Lower leg skin (tissue), 3 donors: ENCODE data around the gene ZMYM4.

Experiments used
- CTCF ChIP-seq, 3 donors: fragments of 450-650 bp; IDR thresholded peaks; one replicate each; pipeline ENCODE4 v1.5.1; 2016; ENCODE audit warnings: antibody characterized with exemption in 3 of 3, mild to moderate bottlenecking in 3 of 3, moderate library complexity in 2 of 3
- POLR2A ChIP-seq, 2 donors: fragments of 450-650 bp; IDR thresholded peaks; one replicate each; pipeline ENCODE4 v1.6.1; 2016 to 2017; ENCODE audit warnings: antibody characterized with exemption in 2 of 2, mild to moderate bottlenecking in 1 of 2, moderate library complexity in 1 of 2

- TF ChIP-seq CTCF (IDR thresholded peaks at IDR 0.05) (no peak), POLR2A (IDR thresholded peaks at IDR 0.05) (no peak)
Observed at GRCh38 chr1:35220976-35221375, 47.5 kb upstream of the ZMYM4 start.
